HepG2 (cell line): Measurements from ENCODE around the gene CCT5. TPM values are rescaled to one million over a fixed set of nuclear protein-coding genes. Genes with fewer than 3 reads are reported as not detected.
A peak's percentile ranks its signal among the peaks of the same experiment; 100 is the strongest.

Source experiments
- ATAC-seq: fragments of 200-7000 bp; cut with Tn5 transposase; 3 replicates; pipeline ENCODE4 v1.9.1; 2020; ENCODE audit warnings: mild to moderate bottlenecking, moderate library complexity
- BruUV-seq: library from RNA; stranded (reverse); fragments of 400-500 nt; replicated peaks from 2 replicates; lab custom pipeline; 2021; lab: Mats Ljungman, UMichigan
- CTCF ChIA-PET: fragments of 300-600 bp; formaldehyde crosslinking; extraction: SDS; loops from one replicate; lab custom pipeline; 2021; ENCODE audit warnings: low total read pairs, inconsistent platforms, low intra/inter-chr PET ratio; lab: Yijun Ruan, JAX
- POLR2A ChIA-PET: fragments of 350-600 bp; sonication (Branson Sonifier 250); formaldehyde crosslinking; loops from one replicate; lab custom pipeline; 2020; ENCODE audit warnings: antibody characterized with exemption, inconsistent platforms; lab: Yijun Ruan, JAX
- DNase-seq: peaks from one replicate; pipeline ENCODE4 v3.0.0-alpha.2; 2015; ENCODE audit warnings: low spot score
- FAIRE-seq: peaks from 3 replicates; lab custom pipeline; 2011; peaks lifted over from hg19 to GRCh38; lab: Jason Lieb, UNC
- H2AFZ ChIP-seq: one replicate; pipeline ENCODE4 v1.6.1; 2011; ENCODE audit warnings: low read length, inconsistent platforms
- H3K27ac ChIP-seq: fragments of 300-600 bp; 3 replicates; pipeline ENCODE4 v1.8.0; 2011; ENCODE audit warnings: mixed run types, mild to moderate bottlenecking, mixed read lengths, low read length, inconsistent platforms; ENCODE audit not compliant: insufficient read depth; ENCODE audit errors: extremely low read length
- H3K27me3 ChIP-seq, 2 experiments: fragments of 200-600 bp in 1 of 2; 2 replicates in 1 of 2; 3 replicates in 1 of 2; pipeline versions ENCODE4 v1.6.0 to v1.8.0; 2011; ENCODE audit warnings: low read length in 2 of 2, mild to moderate bottlenecking in 2 of 2, moderate library complexity in 2 of 2, inconsistent platforms in 1 of 2; ENCODE audit not compliant: insufficient read depth in 2 of 2, control insufficient read depth in 1 of 2
- H3K36me3 ChIP-seq, 2 experiments: fragments of 200-600 bp in 1 of 2; replicated peaks in 1 of 2; 2 replicates in 1 of 2; 3 replicates in 1 of 2; pipeline versions ENCODE4 v1.5.1 to v1.8.0; 2011; ENCODE audit warnings: low read length in 2 of 2, inconsistent platforms in 1 of 2; ENCODE audit not compliant: insufficient read depth in 2 of 2, control insufficient read depth in 1 of 2
- H3K4me1 ChIP-seq: 2 replicates; pipeline ENCODE4 v1.5.1; 2012; ENCODE audit warnings: low read length, inconsistent platforms; ENCODE audit not compliant: insufficient read depth
- H3K4me2 ChIP-seq: 2 replicates; pipeline ENCODE4 v1.6.0; 2011; ENCODE audit warnings: low read depth, low read length, inconsistent platforms
- H3K4me3 ChIP-seq, 3 experiments: fragments of 200-600 bp in 1 of 3; sonication (generic), shearing (Covaris generic) in 1 of 3; replicated peaks in 1 of 3; 2 replicates each; pipeline ENCODE4 v1.5.1; 2011 to 2016; ENCODE audit warnings: low read length in 3 of 3, inconsistent platforms in 2 of 3, low read depth in 2 of 3, mild to moderate bottlenecking in 2 of 3, control low read depth in 1 of 3, mixed read lengths in 1 of 3; ENCODE audit not compliant: insufficient read depth in 1 of 3
- H3K79me2 ChIP-seq: one replicate; pipeline ENCODE4 v1.6.1; 2011; ENCODE audit warnings: low read length, inconsistent platforms; ENCODE audit not compliant: insufficient read depth
- H3K9ac ChIP-seq: 2 replicates; pipeline ENCODE4 v1.6.0; 2011; ENCODE audit warnings: mild to moderate bottlenecking, low read depth, low read length, inconsistent platforms; ENCODE audit not compliant: insufficient read depth
- H3K9me3 ChIP-seq: 2 replicates; pipeline ENCODE4 v1.5.1; 2012; ENCODE audit warnings: mild to moderate bottlenecking, low read length
- H4K20me1 ChIP-seq: 2 replicates; pipeline ENCODE4 v1.6.0; 2011; ENCODE audit warnings: inconsistent platforms, mild to moderate bottlenecking, low read length, moderate library complexity; ENCODE audit not compliant: insufficient read depth
- NCOA5 ChIP-seq: sonication (generic); formaldehyde crosslinking; IDR thresholded peaks from 2 replicates; pipeline ENCODE4 v1.4.0; 2020; ENCODE audit warnings: missing genetic modification reagents
- RFX5 ChIP-seq: IDR thresholded peaks from 2 replicates; pipeline ENCODE4 v1.6.1; 2011; ENCODE audit warnings: low read depth, low read length, improper control_type of control experiment
- ZFX ChIP-seq: sonication (generic); formaldehyde crosslinking; IDR thresholded peaks from 2 replicates; pipeline ENCODE4 v1.4.0; 2020; ENCODE audit warnings: mild to moderate bottlenecking, low read depth, missing genetic modification reagents, moderate library complexity
- ZNF18 ChIP-seq: sonication (generic); formaldehyde crosslinking; IDR thresholded peaks from 2 replicates; pipeline ENCODE4 v1.8.0; 2022; ENCODE audit warnings: mild to moderate bottlenecking, missing genetic modification reagents; ENCODE audit not compliant: insufficient replicate concordance
- ZNF691 ChIP-seq: sonication (generic); formaldehyde crosslinking; IDR thresholded peaks from 2 replicates; pipeline ENCODE4 v1.4.0; 2020; ENCODE audit warnings: missing genetic modification reagents, low read depth, mild to moderate bottlenecking, borderline replicate concordance
- WGBS: methylation state at CpG from one replicate; pipeline ENCODE4 v1.1.6; 2017; ENCODE audit warnings: low lambda C conversion rate; 5-methylcytosine and 5-hydroxymethylcytosine counted together
- in situ Hi-C: cut with HindIII; loops from 2 replicates; pipeline ENCODE4 v1.10.0; 2017; ENCODE audit warnings: low pct_unique_long_range_greater_than_20kb; ENCODE audit not compliant: extremely low pct_ligation_motif_present
- intact Hi-C: fragments of 100-400 bp; cut with micrococcal nuclease; formaldehyde crosslinking; loops from one replicate; pipeline ENCODE4 v1.10.0; 2022; ENCODE audit not compliant: unreplicated experiment
- polyA plus RNA-seq, 8 experiments: library from polyadenylated mRNA; depleted of rRNA in 3 of 8; stranded (reverse) in 7 of 8; unstranded in 1 of 8; fragments of >200 nt; fragmentation: Illumina TruSeq in 4 of 8; extraction: Trizol in 4 of 8; gene quantifications; 2 replicates each; pipeline versions ENCODE4 v1.2.1 to v1.2.3, GENCODE V29; 2011 to 2016; ENCODE audit warnings: low read depth in 4 of 8, missing spikeins in 1 of 8, mixed read lengths in 1 of 8; ENCODE audit not compliant: insufficient read depth in 1 of 8
- total RNA-seq, 5 experiments: library from RNA; depleted of rRNA; stranded (reverse); fragments of >200 nt; fragmentation: Illumina TruSeq; extraction: Trizol; gene quantifications; 2 replicates each; pipeline ENCODE4 v1.2.3, GENCODE V29; 2016; ENCODE audit warnings: low read depth in 1 of 5
- TF ChIP-seq, protein P1 (sequence below): sonication (generic); formaldehyde crosslinking; IDR thresholded peaks from 2 replicates; pipeline ENCODE4 v1.5.0; 2020; ENCODE audit warnings: missing genetic modification reagents
- TF ChIP-seq, protein P2 (sequence below): sonication (generic); formaldehyde crosslinking; IDR thresholded peaks from 2 replicates; pipeline ENCODE4 v1.4.0; 2020; ENCODE audit warnings: missing genetic modification reagents

CCT5 gene
- total and polyA plus RNA-seq, 2 of the 13 experiments (the other 11 are each of a cell fraction or from before 2014, with no cell fraction given) = 319 to 708 TPM

- Histone ChIP-seq H3K4me1 (peaks cover 56% of the 10 kb centered on the region), H3K9ac (no peak overlapping the region), H3K9me3 (no peaks in the 10 kb centered on the region), H3K4me2 (peak overlapping the region; percentile 30; the same call in 1 of the 2 replicates), H3K27me3 (no peaks in the 10 kb centered on the region; a peak in 1 of 5 replicates), H3K36me3 (no peaks in the 10 kb centered on the region), H4K20me1 (no peaks in the 10 kb centered on the region), H3K4me3 (no peak overlapping the region), H3K79me2 (peaks cover 2% of the 10 kb centered on the region), H3K27ac (peak overlapping the region; percentile 24)
- ATAC-seq (peak; percentile 38), FAIRE-seq (peak; percentile 49)
- in situ Hi-C loops (no loop called here), intact Hi-C loops (no loop called here)
- WGBS = 67% methylated on average over 5 of the region's 5 CpGs
- ChIA-PET POLR2A (interaction anchor here (1.0 to 1.5 kb wide), 2 partner anchors 50 kb away, joined by 3 to 6 read pairs; partner anchors contain the start of gene MARCHF6), CTCF (no interaction called here)
- BruUV-seq = no TSS peak
- TF ChIP-seq NCOA5 (CRISPR knock-in tag) = no peak
- TF ChIP-seq ZNF18 (CRISPR knock-in tag) = no peak
- no peak for TF ChIP-seq ZNF691 (CRISPR knock-in tag)
- TF ChIP-seq ZFX = 0 out of 2 replicates have a peak, but pooled peaks have one; percentile 28
- peak; percentile 76 for TF ChIP-seq RFX5
- TF ChIP-seq, protein P1, sequence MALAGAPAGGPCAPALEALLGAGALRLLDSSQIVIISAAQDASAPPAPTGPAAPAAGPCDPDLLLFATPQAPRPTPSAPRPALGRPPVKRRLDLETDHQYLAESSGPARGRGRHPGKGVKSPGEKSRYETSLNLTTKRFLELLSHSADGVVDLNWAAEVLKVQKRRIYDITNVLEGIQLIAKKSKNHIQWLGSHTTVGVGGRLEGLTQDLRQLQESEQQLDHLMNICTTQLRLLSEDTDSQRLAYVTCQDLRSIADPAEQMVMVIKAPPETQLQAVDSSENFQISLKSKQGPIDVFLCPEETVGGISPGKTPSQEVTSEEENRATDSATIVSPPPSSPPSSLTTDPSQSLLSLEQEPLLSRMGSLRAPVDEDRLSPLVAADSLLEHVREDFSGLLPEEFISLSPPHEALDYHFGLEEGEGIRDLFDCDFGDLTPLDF (CRISPR knock-in tag) = no peak
- TF ChIP-seq, protein P2, sequence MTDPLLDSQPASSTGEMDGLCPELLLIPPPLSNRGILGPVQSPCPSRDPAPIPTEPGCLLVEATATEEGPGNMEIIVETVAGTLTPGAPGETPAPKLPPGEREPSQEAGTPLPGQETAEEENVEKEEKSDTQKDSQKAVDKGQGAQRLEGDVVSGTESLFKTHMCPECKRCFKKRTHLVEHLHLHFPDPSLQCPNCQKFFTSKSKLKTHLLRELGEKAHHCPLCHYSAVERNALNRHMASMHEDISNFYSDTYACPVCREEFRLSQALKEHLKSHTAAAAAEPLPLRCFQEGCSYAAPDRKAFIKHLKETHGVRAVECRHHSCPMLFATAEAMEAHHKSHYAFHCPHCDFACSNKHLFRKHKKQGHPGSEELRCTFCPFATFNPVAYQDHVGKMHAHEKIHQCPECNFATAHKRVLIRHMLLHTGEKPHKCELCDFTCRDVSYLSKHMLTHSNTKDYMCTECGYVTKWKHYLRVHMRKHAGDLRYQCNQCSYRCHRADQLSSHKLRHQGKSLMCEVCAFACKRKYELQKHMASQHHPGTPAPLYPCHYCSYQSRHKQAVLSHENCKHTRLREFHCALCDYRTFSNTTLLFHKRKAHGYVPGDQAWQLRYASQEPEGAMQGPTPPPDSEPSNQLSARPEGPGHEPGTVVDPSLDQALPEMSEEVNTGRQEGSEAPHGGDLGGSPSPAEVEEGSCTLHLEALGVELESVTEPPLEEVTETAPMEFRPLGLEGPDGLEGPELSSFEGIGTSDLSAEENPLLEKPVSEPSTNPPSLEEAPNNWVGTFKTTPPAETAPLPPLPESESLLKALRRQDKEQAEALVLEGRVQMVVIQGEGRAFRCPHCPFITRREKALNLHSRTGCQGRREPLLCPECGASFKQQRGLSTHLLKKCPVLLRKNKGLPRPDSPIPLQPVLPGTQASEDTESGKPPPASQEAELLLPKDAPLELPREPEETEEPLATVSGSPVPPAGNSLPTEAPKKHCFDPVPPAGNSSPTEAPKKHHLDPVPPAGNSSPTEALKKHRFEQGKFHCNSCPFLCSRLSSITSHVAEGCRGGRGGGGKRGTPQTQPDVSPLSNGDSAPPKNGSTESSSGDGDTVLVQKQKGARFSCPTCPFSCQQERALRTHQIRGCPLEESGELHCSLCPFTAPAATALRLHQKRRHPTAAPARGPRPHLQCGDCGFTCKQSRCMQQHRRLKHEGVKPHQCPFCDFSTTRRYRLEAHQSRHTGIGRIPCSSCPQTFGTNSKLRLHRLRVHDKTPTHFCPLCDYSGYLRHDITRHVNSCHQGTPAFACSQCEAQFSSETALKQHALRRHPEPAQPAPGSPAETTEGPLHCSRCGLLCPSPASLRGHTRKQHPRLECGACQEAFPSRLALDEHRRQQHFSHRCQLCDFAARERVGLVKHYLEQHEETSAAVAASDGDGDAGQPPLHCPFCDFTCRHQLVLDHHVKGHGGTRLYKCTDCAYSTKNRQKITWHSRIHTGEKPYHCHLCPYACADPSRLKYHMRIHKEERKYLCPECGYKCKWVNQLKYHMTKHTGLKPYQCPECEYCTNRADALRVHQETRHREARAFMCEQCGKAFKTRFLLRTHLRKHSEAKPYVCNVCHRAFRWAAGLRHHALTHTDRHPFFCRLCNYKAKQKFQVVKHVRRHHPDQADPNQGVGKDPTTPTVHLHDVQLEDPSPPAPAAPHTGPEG = 0 out of 2 replicates have a peak, but pooled peaks have one; percentile 37
- TF ChIP-seq, all 625 proteins: peak for 3
- peak; percentile 13 for DNase-seq
- H2AFZ ChIP-seq = no peak overlapping the region
These were observed 53.7 kb downstream of the CCT5 start for GRCh38 chr5:10303699-10304170.
